HEK293 (cell line): Measurements from ENCODE around the gene BCL6.

Experiments
- KLF16 ChIP-seq: fragments of 450-650 bp; formaldehyde crosslinking; IDR thresholded peaks from 2 replicates; pipeline ENCODE4 v1.5.1; 2017; ENCODE audit warnings: missing biosample characterization, missing genetic modification characterization
- SETDB1 ChIP-seq: IDR thresholded peaks from one replicate; pipeline ENCODE4 v1.6.1; 2017; ENCODE audit warnings: mild to moderate bottlenecking, low read length, moderate library complexity, mixed read lengths; ENCODE audit not compliant: insufficient read length
- TRIM28 ChIP-seq: IDR thresholded peaks from 2 replicates; pipeline ENCODE4 v1.6.1; 2011; ENCODE audit warnings: low read length, control low read depth, borderline replicate concordance
- ZEB2 ChIP-seq: fragments of 450-650 bp; formaldehyde crosslinking; IDR thresholded peaks from 2 replicates; pipeline ENCODE4 v1.5.1; 2016; ENCODE audit warnings: missing biosample characterization, missing genetic modification characterization
- ZFP37 ChIP-seq: fragments of 450-650 bp; formaldehyde crosslinking; IDR thresholded peaks from 2 replicates; pipeline ENCODE4 v1.5.1; 2016; ENCODE audit warnings: missing biosample characterization, missing genetic modification characterization
- ZFP41 ChIP-seq: fragments of 450-650 bp; formaldehyde crosslinking; IDR thresholded peaks from 2 replicates; pipeline ENCODE4 v1.5.1; 2016; ENCODE audit warnings: missing biosample characterization, missing genetic modification characterization, borderline replicate concordance
- ZNF221 ChIP-seq: fragments of 450-650 bp; formaldehyde crosslinking; IDR thresholded peaks from 2 replicates; pipeline ENCODE4 v1.5.1; 2017; ENCODE audit warnings: missing biosample characterization, missing genetic modification characterization, borderline replicate concordance
- ZNF335 ChIP-seq: fragments of 450-650 bp; formaldehyde crosslinking; conservative IDR thresholded peaks from 2 replicates; pipeline ENCODE4 v1.5.1; 2016; ENCODE audit warnings: missing biosample characterization, missing genetic modification characterization
- ZNF350 ChIP-seq: fragments of 450-650 bp; formaldehyde crosslinking; IDR thresholded peaks from 2 replicates; pipeline ENCODE4 v1.5.0; 2017; ENCODE audit warnings: missing biosample characterization, mild to moderate bottlenecking, missing genetic modification characterization
- ZNF416 ChIP-seq: fragments of 450-650 bp; formaldehyde crosslinking; IDR thresholded peaks from 2 replicates; pipeline ENCODE4 v1.5.1; 2016; ENCODE audit warnings: missing biosample characterization, missing genetic modification characterization
- ZNF423 ChIP-seq: fragments of 450-650 bp; formaldehyde crosslinking; IDR thresholded peaks from 2 replicates; pipeline ENCODE4 v1.5.1; 2016; ENCODE audit warnings: missing biosample characterization, missing genetic modification characterization
- ZNF510 ChIP-seq: fragments of 450-650 bp; formaldehyde crosslinking; IDR thresholded peaks from 2 replicates; pipeline ENCODE4 v1.5.1; 2018; ENCODE audit warnings: mild to moderate bottlenecking, missing genetic modification characterization, missing biosample characterization; ENCODE audit not compliant: insufficient replicate concordance
- ZNF521 ChIP-seq: fragments of 450-650 bp; formaldehyde crosslinking; IDR thresholded peaks from 2 replicates; pipeline ENCODE4 v1.5.1; 2017; ENCODE audit warnings: missing biosample characterization, mild to moderate bottlenecking, missing genetic modification characterization
- ZNF555 ChIP-seq: fragments of 450-650 bp; formaldehyde crosslinking; conservative IDR thresholded peaks from 2 replicates; pipeline ENCODE4 v1.5.1; 2017; ENCODE audit warnings: missing biosample characterization, mild to moderate bottlenecking, missing genetic modification characterization, inconsistent platforms
- ZNF600 ChIP-seq: fragments of 450-650 bp; formaldehyde crosslinking; IDR thresholded peaks from 2 replicates; pipeline ENCODE4 v1.5.1; 2016; ENCODE audit warnings: missing biosample characterization, missing genetic modification characterization
- ZNF626 ChIP-seq: fragments of 450-650 bp; sonication (Bioruptor Pico); formaldehyde crosslinking; IDR thresholded peaks from 2 replicates; pipeline ENCODE4 v1.5.1; 2018; ENCODE audit warnings: missing biosample characterization, missing genetic modification characterization, inconsistent platforms
- ZSCAN30 ChIP-seq: fragments of 450-650 bp; IDR thresholded peaks from 2 replicates; pipeline ENCODE4 v1.5.1; 2018; ENCODE audit warnings: missing biosample characterization, mild to moderate bottlenecking, missing genetic modification characterization, moderate library complexity
- TF ChIP-seq, protein P1 (sequence below): fragments of 450-650 bp; formaldehyde crosslinking; IDR thresholded peaks from 2 replicates; pipeline ENCODE4 v1.5.1; 2016; ENCODE audit warnings: missing biosample characterization, missing genetic modification characterization
- TF ChIP-seq, protein P2 (sequence below): fragments of 450-650 bp; formaldehyde crosslinking; IDR thresholded peaks from 2 replicates; pipeline ENCODE4 v1.5.1; 2017; ENCODE audit warnings: missing biosample characterization, missing genetic modification characterization
- TF ChIP-seq, protein P3 (sequence below): fragments of 450-650 bp; formaldehyde crosslinking; IDR thresholded peaks from 2 replicates; pipeline ENCODE4 v1.5.1; 2017; ENCODE audit warnings: missing biosample characterization, mild to moderate bottlenecking, missing genetic modification characterization, moderate library complexity
- TF ChIP-seq, protein P4 (sequence below): fragments of 450-650 bp; formaldehyde crosslinking; IDR thresholded peaks from 2 replicates; pipeline ENCODE4 v1.5.1; 2016; ENCODE audit warnings: missing biosample characterization, missing genetic modification characterization, borderline replicate concordance
- TF ChIP-seq, protein P5 (sequence below): fragments of 450-650 bp; IDR thresholded peaks from 2 replicates; pipeline ENCODE4 v1.5.1; 2018; ENCODE audit warnings: missing biosample characterization, missing genetic modification characterization
- TF ChIP-seq, protein P6 (sequence below): fragments of 450-650 bp; formaldehyde crosslinking; IDR thresholded peaks from 2 replicates; pipeline ENCODE4 v1.5.1; 2016; ENCODE audit warnings: missing biosample characterization, missing genetic modification characterization

The BCL6 gene

DNA sequence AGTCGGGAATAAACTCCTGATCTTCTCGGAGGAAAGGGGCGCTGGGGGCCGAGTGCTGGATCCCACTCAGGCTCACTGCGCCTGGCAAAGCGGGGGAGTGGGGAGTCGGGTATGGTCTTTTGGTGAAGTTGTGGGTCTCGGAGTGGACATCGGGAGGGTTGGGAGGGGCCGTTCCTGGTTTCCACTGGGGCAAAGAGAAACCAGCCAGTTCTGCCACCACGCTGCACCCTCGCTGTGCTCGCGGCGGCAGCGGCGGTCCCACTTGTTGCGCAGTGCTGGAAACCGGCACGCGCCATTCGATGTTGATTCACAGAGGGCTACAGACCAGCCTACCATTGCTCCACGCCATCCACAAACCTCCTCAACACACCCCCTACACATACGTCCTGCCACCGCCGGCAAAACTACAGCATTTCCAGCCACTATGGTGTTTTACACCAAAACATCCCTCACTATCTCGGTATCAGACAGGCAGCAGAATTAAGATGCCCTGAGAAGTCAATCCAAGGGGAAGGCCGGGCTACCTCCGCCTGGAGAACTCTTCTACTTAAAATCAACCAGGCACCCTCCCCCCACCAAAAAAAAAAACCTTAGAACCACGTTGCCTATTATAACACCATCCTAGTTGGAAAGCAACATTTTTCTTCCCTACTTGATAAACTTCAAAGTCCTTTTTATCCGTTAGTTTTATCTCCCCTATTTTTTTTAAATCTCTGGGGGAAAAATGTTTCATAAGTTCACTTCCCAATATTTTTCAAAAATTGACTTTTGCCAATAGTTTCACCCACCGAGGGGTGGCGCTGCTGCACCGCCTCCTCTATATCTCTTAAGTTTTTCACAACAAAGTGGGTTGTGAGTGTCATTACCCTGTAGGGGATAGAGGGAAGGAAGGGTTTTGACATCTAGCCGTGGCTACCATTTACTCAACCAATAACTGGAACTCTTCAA is 3.6 kb downstream of the BCL6 start (continued):
- TF ChIP-seq, protein P1, sequence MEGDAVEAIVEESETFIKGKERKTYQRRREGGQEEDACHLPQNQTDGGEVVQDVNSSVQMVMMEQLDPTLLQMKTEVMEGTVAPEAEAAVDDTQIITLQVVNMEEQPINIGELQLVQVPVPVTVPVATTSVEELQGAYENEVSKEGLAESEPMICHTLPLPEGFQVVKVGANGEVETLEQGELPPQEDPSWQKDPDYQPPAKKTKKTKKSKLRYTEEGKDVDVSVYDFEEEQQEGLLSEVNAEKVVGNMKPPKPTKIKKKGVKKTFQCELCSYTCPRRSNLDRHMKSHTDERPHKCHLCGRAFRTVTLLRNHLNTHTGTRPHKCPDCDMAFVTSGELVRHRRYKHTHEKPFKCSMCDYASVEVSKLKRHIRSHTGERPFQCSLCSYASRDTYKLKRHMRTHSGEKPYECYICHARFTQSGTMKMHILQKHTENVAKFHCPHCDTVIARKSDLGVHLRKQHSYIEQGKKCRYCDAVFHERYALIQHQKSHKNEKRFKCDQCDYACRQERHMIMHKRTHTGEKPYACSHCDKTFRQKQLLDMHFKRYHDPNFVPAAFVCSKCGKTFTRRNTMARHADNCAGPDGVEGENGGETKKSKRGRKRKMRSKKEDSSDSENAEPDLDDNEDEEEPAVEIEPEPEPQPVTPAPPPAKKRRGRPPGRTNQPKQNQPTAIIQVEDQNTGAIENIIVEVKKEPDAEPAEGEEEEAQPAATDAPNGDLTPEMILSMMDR (tag by site-specific recombination), result 0 out of 2 replicates have a peak, but pooled peaks have one; percentile 26
- TF ChIP-seq ZSCAN30, result no peak
- TF ChIP-seq ZFP41 (tag by site-specific recombination), result no peak
- TF ChIP-seq, protein P2, sequence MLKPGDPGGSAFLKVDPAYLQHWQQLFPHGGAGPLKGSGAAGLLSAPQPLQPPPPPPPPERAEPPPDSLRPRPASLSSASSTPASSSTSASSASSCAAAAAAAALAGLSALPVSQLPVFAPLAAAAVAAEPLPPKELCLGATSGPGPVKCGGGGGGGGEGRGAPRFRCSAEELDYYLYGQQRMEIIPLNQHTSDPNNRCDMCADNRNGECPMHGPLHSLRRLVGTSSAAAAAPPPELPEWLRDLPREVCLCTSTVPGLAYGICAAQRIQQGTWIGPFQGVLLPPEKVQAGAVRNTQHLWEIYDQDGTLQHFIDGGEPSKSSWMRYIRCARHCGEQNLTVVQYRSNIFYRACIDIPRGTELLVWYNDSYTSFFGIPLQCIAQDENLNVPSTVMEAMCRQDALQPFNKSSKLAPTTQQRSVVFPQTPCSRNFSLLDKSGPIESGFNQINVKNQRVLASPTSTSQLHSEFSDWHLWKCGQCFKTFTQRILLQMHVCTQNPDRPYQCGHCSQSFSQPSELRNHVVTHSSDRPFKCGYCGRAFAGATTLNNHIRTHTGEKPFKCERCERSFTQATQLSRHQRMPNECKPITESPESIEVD (tag by site-specific recombination), result peak; percentile 33; the same call in 1 of the 2 replicates
- no peak for TF ChIP-seq TRIM28
- TF ChIP-seq ZNF510 (tag by site-specific recombination), result no peak
- TF ChIP-seq ZNF221 (tag by site-specific recombination), result no peak
- TF ChIP-seq, protein P3, sequence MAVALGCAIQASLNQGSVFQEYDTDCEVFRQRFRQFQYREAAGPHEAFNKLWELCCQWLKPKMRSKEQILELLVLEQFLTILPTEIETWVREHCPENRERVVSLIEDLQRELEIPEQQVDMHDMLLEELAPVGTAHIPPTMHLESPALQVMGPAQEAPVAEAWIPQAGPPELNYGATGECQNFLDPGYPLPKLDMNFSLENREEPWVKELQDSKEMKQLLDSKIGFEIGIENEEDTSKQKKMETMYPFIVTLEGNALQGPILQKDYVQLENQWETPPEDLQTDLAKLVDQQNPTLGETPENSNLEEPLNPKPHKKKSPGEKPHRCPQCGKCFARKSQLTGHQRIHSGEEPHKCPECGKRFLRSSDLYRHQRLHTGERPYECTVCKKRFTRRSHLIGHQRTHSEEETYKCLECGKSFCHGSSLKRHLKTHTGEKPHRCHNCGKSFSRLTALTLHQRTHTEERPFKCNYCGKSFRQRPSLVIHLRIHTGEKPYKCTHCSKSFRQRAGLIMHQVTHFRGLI (tag by site-specific recombination), result no peak
- no peak for TF ChIP-seq ZNF555 (tag by site-specific recombination)
- no peak for TF ChIP-seq ZNF416
- TF ChIP-seq, protein P4, sequence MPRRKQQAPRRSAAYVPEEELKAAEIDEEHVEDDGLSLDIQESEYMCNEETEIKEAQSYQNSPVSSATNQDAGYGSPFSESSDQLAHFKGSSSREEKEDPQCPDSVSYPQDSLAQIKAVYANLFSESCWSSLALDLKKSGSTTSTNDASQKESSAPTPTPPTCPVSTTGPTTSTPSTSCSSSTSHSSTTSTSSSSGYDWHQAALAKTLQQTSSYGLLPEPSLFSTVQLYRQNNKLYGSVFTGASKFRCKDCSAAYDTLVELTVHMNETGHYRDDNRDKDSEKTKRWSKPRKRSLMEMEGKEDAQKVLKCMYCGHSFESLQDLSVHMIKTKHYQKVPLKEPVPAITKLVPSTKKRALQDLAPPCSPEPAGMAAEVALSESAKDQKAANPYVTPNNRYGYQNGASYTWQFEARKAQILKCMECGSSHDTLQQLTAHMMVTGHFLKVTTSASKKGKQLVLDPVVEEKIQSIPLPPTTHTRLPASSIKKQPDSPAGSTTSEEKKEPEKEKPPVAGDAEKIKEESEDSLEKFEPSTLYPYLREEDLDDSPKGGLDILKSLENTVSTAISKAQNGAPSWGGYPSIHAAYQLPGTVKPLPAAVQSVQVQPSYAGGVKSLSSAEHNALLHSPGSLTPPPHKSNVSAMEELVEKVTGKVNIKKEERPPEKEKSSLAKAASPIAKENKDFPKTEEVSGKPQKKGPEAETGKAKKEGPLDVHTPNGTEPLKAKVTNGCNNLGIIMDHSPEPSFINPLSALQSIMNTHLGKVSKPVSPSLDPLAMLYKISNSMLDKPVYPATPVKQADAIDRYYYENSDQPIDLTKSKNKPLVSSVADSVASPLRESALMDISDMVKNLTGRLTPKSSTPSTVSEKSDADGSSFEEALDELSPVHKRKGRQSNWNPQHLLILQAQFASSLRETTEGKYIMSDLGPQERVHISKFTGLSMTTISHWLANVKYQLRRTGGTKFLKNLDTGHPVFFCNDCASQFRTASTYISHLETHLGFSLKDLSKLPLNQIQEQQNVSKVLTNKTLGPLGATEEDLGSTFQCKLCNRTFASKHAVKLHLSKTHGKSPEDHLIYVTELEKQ (tag by site-specific recombination), result no peak
- 0 out of 2 replicates have a peak, but pooled peaks have one; percentile 27 for TF ChIP-seq ZFP37 (tag by site-specific recombination)
- TF ChIP-seq ZNF423 (tag by site-specific recombination), result no peak
- TF ChIP-seq, protein P5, sequence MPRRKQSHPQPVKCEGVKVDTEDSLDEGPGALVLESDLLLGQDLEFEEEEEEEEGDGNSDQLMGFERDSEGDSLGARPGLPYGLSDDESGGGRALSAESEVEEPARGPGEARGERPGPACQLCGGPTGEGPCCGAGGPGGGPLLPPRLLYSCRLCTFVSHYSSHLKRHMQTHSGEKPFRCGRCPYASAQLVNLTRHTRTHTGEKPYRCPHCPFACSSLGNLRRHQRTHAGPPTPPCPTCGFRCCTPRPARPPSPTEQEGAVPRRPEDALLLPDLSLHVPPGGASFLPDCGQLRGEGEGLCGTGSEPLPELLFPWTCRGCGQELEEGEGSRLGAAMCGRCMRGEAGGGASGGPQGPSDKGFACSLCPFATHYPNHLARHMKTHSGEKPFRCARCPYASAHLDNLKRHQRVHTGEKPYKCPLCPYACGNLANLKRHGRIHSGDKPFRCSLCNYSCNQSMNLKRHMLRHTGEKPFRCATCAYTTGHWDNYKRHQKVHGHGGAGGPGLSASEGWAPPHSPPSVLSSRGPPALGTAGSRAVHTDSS (tag by site-specific recombination), result no peak
- TF ChIP-seq, protein P6, sequence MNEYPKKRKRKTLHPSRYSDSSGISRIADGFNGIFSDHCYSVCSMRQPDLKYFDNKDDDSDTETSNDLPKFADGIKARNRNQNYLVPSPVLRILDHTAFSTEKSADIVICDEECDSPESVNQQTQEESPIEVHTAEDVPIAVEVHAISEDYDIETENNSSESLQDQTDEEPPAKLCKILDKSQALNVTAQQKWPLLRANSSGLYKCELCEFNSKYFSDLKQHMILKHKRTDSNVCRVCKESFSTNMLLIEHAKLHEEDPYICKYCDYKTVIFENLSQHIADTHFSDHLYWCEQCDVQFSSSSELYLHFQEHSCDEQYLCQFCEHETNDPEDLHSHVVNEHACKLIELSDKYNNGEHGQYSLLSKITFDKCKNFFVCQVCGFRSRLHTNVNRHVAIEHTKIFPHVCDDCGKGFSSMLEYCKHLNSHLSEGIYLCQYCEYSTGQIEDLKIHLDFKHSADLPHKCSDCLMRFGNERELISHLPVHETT (tag by site-specific recombination), result no peak
- peak; percentile 16; the same call in 1 of the 2 replicates for TF ChIP-seq ZEB2
- no peak; the same call in 1 of the 2 replicates for TF ChIP-seq KLF16
- TF ChIP-seq ZNF600 (tag by site-specific recombination), result peak; percentile 19; the same call in 1 of the 2 replicates
- no peak for TF ChIP-seq SETDB1
- TF ChIP-seq ZNF350 (tag by site-specific recombination), result no peak
- no peak for TF ChIP-seq ZNF626 (tag by site-specific recombination)
- peak; percentile 72 for TF ChIP-seq ZNF335 (tag by site-specific recombination)
- TF ChIP-seq ZNF521 (tag by site-specific recombination), result no peak
